ENCODE data around the gene IFNL4.
"Not testable (repeated sequence)": the region's sequence is repeated elsewhere in the genome, so short reads cannot be mapped to it uniquely, and the experiment has no call there.

DNA sequence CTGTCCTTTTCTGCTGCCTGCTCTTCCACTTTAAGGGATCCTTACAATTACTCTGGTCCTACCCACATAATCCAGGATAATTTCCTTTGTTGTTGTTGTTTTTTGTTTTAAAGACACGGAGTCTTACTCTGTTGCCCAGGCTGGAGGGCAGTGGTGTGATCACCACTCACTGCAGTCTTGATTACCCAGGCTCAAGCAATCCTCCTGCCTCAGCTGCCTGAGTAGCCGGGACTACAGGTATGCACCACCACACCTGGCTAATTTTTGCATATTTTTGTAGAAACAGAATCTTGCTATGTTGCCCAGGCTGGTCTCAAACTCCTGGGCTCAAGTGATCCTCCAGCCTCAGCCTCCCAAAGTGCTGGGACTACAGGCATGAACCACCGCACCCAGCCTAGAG lies 33.3 kb downstream of the IFNL4 start:
- not testable (repeated sequence) for TF ChIP-seq TAF1, POLR2A (IDR thresholded peaks at IDR 0.05; ENCODE audit: low read depth, low read length)

Data from GM12891 (cell line).